Neuron (in vitro differentiated cells): Measurements from ENCODE around the gene TRIM54.

ENCODE experiments used
- H2AFZ ChIP-seq: one replicate; pipeline ENCODE4 v1.6.1; 2013; ENCODE audit warnings: low read depth, mild to moderate bottlenecking, inconsistent platforms, low read length, moderate library complexity
- H3K27me3 ChIP-seq: one replicate; pipeline ENCODE4 v1.6.1; 2013; ENCODE audit warnings: low read length; ENCODE audit not compliant: insufficient read depth
- H3K36me3 ChIP-seq: one replicate; pipeline ENCODE4 v1.6.1; 2013; ENCODE audit warnings: low read length; ENCODE audit not compliant: insufficient read depth
- H3K4me1 ChIP-seq: one replicate; pipeline ENCODE4 v1.6.1; 2013; ENCODE audit warnings: low read length; ENCODE audit not compliant: insufficient read depth
- H3K4me3 ChIP-seq: 2 replicates; pipeline ENCODE4 v1.5.1; 2013; ENCODE audit warnings: mild to moderate bottlenecking, low read length, moderate library complexity
- H3K9me3 ChIP-seq: one replicate; pipeline ENCODE4 v1.6.1; 2013; ENCODE audit warnings: low read length

TRIM54 gene

DNA sequence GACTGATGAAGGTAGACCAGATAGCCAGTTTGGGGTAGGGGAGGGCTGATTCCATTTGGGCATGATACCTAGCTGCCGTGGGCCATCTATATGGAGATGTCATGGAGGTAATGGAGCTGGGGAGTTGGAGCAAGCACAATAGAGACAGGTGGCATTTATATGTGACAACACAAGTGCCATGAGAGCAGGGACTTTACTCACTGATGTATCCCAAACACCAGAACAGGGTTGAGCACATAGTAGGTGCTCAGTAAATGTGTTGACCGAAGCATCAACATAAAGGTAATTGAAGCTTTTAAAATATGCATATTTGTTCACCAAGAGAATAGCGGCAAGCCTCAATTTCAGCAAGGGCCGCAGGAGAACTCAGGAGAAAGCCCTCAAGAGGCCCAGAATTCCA is 34.3 kb upstream of the TRIM54 start:
- Histone ChIP-seq H3K9me3 (no peaks in the 10 kb centered on the region), H2AFZ (no peak overlapping the region), H3K27me3 (peaks cover 12% of the 10 kb centered on the region), H3K4me1 (peaks cover 4% of the 10 kb centered on the region), H3K36me3 (peaks cover 17% of the 10 kb centered on the region), H3K4me3 (no peak overlapping the region)

DNA sequence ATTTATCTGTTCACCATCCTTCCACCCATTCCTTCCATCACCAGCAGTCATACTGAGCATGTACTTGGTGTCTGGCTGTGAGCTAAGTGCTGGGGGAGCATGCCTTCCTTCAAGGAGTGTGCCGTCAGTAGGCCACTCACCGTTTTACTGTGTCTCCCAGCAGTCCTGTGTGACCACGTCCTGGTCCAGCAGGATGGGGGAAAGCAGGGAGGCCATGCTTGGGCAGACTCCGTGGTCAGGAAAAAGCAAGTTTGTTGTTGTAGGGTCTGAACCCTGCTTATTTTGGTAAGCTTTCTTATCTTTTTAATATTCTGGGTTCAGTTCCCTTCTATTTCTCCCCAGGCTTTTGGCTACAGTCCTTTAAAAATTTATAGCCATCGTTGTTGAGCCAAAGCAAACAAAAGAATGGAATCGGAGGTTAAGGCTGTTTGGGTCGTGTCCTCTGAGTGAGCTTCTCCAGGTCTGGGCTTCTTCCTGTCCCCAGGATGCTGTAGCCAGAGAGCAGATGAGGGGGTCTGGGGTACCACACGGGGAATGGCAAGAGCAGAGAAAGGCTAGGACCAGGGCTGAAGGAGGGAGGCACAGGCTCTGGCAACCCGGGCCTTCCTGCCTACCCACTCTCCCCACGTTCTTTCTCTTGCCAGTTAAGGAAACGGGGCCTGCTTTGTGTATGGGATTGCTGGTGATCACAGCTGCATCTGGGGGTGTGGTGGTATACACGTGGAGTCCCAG is 32.9 kb upstream of the TRIM54 start:
- Histone ChIP-seq H3K36me3 (peaks cover 3% of the 10 kb centered on the region), H3K27me3 (peaks cover 16% of the 10 kb centered on the region), H3K4me3 (no peak overlapping the region), H2AFZ (no peak overlapping the region), H3K4me1 (peaks cover 4% of the 10 kb centered on the region), H3K9me3 (no peaks in the 10 kb centered on the region)

DNA sequence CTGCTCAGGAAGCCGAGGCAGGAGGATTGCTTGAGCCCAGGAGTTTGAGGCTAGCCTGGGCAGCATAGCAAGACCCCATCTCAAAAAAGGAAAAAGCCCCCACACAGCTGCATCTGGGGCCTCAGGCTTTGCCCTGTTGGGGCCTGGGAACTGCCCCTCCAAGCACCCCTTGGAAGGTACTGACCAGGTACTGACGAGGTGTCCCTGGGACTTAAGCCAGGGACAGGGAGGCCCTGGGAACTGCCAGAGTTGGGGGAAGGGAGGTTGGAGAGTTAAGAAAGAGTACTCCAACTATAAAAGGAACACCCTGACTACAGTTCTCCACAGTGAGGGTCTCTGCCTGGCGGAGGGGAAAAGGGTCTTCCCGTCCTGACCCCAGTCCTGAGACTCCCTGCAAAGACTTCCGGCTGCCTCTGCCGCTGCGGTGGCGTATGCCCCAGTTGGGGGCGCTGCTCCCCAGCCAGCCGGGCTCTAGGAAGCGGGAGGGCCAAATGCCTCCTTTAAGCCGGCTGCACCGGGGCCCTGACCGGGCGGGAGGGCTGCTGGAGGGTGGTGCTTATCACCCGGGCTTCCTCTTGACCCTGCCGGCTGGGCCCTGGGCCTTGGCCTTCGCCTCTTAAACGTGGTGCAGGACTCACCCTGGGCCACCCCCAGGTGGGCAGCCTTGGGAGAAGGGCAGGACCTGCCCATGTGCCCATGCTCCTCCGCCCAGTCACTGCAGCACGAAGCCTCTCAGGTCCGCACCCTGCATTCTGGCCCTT is 32.2 kb upstream of the TRIM54 start:
- Histone ChIP-seq H3K4me3 (peak overlapping the region; percentile 2), H3K27me3 (peaks cover 20% of the 10 kb centered on the region), H3K4me1 (peaks cover 4% of the 10 kb centered on the region), H3K36me3 (no peaks in the 10 kb centered on the region), H3K9me3 (no peaks in the 10 kb centered on the region), H2AFZ (peak overlapping the region; percentile 41)

DNA sequence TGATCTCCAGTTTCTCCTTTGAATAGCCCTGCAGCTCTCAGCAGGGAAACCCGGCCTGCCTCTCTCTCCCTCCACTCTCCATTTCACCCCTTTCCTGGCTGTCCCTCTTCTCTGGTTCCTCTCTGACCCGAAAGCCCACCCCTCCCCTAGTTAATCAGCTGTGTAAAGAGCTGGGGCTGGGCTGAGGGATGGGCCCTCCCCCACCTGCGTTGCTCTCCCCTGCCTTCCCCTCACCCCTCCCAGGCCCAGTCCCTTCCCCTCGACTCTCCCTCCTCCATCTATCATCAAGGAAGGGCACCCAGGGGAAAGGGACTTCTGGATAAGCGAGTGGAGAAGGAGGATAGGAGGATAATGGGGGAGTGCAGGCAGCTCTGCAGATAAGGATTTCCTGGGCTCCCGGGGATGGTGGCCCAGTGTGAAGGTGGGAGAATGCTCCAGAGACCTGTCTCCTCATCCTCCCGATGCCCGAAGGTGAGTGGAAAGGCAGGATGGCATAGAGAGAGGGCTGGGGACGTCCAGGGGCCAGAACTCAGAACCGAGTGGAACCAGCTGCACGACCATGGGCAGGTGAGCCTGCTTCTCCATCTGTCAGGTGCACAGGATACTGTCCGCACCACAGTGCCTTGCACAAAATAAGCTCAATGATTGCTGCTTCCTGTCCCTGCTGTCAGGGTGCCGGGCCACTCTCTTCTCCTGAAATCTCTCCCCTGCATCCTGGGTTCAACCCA is 31.4 kb upstream of the TRIM54 start:
- Histone ChIP-seq H3K4me1 (peaks cover 4% of the 10 kb centered on the region), H3K27me3 (peaks cover 26% of the 10 kb centered on the region), H3K9me3 (no peaks in the 10 kb centered on the region), H3K36me3 (no peaks in the 10 kb centered on the region), H3K4me3 (peak overlapping the region; percentile 2), H2AFZ (peak overlapping the region; percentile 41)

DNA sequence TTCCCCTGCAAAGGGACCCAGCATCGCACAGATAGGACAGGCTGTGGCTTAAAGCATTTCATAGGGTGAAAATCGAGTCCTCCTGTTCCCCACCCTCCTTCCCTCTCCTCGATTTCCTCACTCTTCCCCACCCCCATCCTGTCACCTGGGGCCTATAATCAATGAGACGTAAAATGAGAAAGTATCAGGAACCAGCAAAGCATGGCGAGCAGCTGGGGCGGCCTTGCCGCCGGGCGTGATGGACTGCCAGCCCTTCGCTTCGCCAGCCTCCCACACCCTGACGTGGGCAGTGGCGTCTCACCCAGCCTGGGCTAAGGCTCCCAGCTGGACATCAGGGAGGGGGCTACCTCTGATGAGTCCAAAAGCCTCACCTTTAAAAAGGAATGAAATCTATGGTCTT is 30.5 kb upstream of the TRIM54 start:
- Histone ChIP-seq H3K9me3 (no peaks in the 10 kb centered on the region), H3K4me1 (peaks cover 4% of the 10 kb centered on the region), H3K36me3 (no peaks in the 10 kb centered on the region), H2AFZ (no peak overlapping the region), H3K27me3 (peaks cover 35% of the 10 kb centered on the region), H3K4me3 (no peak overlapping the region)

DNA sequence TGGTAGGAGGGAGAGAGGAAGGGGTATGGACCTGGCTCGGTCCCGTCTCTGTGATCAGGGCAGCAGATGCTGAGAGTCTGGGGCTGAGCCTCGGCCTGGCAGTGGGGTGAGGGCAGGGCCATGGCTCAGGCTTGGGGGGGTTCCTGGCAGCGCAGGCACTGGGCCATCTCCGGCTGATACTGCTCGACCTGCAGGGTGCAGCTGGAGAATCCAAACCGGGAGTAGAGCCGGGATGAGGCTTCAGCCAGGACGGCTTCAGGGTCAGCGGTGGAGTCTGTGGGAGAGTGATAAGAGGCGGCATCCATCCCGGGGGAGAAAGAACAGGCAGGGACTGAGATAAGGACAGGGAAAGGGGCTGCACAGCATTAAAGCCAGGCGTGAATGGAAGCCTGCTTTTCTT is 27.0 kb upstream of the TRIM54 start:
- Histone ChIP-seq H3K4me1 (peaks cover 4% of the 10 kb centered on the region), H3K27me3 (peaks cover 63% of the 10 kb centered on the region), H2AFZ (no peak overlapping the region), H3K9me3 (no peaks in the 10 kb centered on the region), H3K4me3 (no peak overlapping the region), H3K36me3 (no peaks in the 10 kb centered on the region)

DNA sequence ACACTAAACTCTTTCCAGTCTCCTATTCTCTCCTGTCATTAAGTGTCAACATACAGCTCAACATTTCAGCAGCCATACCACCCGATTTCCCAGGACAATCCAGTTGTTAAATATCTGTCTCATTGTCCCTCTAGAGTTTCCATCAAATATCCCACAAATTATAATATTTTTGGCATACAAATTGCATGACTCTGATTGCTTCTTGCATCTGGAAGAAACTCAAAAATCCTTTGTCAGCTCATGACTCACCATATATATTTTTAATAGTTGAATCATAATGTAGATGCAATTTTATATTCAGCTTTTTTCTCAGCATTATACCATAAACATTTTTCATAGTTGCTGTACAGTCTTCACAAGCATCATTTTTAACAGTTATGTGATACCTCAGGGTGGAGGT is 26.6 kb upstream of the TRIM54 start:
- Histone ChIP-seq H3K36me3 (no peaks in the 10 kb centered on the region), H3K4me3 (no peak overlapping the region), H3K4me1 (no peaks in the 10 kb centered on the region), H3K9me3 (no peaks in the 10 kb centered on the region), H2AFZ (no peak overlapping the region), H3K27me3 (peaks cover 68% of the 10 kb centered on the region)

DNA sequence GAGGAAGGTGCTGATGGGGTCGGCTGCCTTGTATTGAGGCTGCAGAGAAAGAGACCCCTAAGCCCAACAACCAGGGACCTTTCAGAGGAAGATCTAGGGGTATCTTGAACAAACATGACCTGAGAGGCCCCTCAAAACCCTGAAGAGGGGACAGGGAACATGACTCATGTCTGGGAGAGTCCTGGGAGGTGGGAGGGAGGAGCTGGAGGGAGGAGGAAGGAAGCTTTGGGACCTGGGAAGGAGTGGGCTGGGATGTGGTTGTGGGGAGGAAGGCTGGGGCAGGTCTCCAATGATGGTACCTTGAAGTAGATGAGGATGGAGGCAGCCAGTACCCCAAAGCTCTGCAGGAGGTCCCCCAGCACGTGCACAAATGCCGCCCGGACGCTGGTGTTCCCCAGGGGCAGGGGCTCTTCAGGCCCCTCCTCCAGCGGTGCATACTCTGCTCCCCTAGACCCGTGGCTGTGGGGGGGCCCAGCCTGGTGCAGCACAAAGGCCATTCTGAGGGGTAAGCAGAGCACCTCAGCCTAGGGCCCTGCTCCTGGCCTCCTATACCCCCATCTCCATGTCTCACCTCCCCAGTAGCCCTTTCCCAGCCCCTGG is 25.3 kb upstream of the TRIM54 start:
- Histone ChIP-seq H3K4me1 (no peaks in the 10 kb centered on the region), H3K9me3 (no peaks in the 10 kb centered on the region), H3K36me3 (no peaks in the 10 kb centered on the region), H2AFZ (no peak overlapping the region), H3K27me3 (peaks cover 70% of the 10 kb centered on the region), H3K4me3 (no peak overlapping the region)

DNA sequence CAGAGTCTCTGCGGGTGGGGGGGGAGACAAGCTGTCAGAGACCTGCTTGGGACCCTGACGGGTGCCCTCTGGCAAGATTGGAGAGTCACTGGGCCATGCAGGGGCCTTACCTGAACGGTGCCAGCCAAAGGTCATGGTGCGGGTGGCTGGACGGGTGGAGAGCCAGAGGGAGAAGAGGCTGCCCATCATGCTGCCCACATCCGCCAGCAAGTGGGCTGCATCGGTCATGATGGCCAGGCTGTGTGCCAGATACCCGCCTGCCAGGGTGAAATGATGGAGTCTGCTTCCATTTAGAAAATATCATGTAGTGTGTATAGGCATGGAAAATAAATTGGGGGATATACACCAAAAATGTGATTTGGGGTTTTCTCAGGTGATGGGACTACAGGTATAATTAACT is 24.2 kb upstream of the TRIM54 start:
- Histone ChIP-seq H3K27me3 (peaks cover 76% of the 10 kb centered on the region), H2AFZ (no peak overlapping the region), H3K9me3 (no peaks in the 10 kb centered on the region)

DNA sequence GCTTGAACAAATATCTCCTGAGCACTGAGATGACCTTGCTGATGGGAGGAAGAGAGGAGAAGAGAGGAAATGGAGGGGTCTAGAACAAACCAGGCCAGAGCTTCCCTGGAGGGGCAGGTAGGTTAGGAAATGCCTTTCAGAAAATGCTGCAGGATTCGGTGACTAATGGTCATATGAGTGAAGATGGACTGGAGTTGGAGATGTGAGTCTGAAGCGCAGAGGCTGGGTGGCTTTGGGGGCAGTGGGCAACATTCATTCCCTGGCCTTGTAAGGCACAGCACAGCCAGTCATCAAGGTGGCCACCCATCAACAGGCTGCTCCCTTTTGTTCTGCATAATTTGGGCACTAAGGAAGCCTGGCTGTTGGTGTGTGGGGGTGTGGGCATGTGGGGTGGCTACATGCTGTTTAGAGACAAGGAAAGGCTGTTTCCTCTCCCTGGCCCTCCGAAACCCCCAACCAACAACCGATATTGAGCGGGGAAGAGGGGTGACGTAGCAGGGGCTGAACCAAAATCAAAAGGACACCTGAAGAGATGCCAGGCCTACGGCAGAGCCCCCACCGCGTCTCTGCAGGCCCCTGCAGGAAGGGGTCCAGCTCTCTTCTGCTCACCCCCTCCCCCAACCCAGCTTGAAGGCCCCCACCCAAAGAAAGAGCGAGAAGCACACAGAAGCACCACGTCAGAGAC is 20.8 kb upstream of the TRIM54 start:
- Histone ChIP-seq H3K4me1 (peaks cover 14% of the 10 kb centered on the region), H3K36me3 (no peaks in the 10 kb centered on the region), H3K9me3 (no peaks in the 10 kb centered on the region), H2AFZ (peak overlapping the region; percentile 49), H3K4me3 (no peak overlapping the region), H3K27me3 (peaks cover 89% of the 10 kb centered on the region)

More for the DNA sequence above, 24.2 kb upstream of the TRIM54 start:
- no peaks in the 10 kb centered on the region for H3K36me3 ChIP-seq
- peaks cover under 1% of the 10 kb centered on the region for H3K4me1 ChIP-seq
- no peak overlapping the region for H3K4me3 ChIP-seq

DNA sequence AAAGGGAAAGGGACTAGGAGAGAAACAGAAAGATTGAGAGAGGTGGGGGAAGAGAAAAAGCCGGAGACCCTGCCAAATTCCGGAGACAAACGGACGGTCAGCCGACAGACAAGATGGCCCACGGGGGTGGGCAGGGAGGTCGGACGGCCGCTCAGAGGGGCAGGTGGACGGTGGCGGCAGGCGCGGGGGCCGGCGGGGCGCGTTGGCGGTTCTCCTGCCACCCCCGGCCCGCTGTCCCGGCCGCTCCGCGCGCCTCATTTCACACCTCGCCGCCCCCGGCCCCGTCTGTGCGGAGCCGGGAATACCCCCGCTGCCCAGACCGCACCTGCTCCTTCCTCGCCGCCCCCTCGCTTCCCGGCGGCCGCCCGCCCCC is 20.3 kb upstream of the TRIM54 start:
- H2AFZ ChIP-seq, result peak overlapping the region; percentile 49
- peaks cover 86% of the 10 kb centered on the region for H3K27me3 ChIP-seq
- no peaks in the 10 kb centered on the region for H3K9me3 ChIP-seq
- peaks cover 14% of the 10 kb centered on the region for H3K4me1 ChIP-seq
- H3K4me3 ChIP-seq, result no peak overlapping the region
- H3K36me3 ChIP-seq, result no peaks in the 10 kb centered on the region

DNA sequence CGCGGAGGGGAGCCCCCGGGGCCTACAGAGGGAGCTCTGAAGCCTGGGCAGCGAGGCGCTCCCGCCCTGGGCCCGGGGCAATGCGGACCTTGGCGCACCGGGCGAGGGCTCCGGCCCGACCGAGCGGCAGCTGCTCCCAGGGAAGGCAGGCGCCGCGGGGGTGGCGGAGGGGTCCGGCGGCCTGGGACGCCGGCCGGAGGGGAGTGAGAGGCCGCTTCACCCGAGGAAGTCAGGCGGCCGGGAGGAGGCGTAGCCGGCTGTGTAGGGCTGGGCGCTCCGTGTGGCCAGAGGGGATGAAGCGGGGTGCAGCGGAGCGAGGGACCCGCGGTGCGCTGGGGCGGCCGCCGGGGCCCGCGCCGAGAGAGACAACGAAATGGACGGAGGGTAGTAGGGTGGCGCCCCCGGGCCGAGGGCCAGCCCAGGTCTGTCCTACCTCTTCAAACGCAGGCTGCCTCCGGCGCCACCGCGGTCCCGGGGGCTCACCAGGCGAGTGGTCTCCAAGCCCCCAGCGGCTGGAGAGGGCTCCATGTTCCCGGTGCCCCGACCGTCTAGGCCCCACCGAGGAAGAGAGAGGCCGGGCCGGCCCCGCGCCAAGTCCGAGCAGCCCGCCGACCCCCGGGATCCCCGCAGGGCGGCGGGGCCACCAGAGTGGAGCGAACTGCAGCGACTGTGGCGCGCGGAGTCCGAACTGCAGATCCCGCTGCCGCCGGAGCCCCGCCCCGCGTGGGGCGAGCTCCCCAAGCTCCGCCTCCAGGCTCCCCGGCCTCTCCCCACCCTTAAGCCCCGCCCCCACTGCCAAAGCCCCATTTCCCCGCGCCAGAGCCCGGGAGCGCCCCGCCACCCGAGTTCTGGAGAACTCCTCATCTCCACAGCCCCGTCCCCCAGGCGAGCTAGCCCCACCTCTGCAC is 19.6 kb upstream of the TRIM54 start, which contains the start of gene SLC30A3:
Gene SLC30A3, minus strand, starts transcription at position 669 of the 908 bp plus-strand sequence. Its CDS starts 141 bp downstream, at position 528.
- peak within 1 kb of the TSS; percentile 49 for H2AFZ ChIP-seq
- H3K9me3 ChIP-seq, result no peaks in the 10 kb centered on the region
- H3K4me3 ChIP-seq, result peak within 1 kb of the TSS; percentile 9
- H3K36me3 ChIP-seq, result no peaks in the 10 kb centered on the region
- H3K27me3 ChIP-seq, result peaks cover 84% of the 10 kb centered on the region
- H3K4me1 ChIP-seq, result peaks cover 14% of the 10 kb centered on the region
